SIG-M5 treated with dmso at 0.1 percent for 504 hours (cell line): ENCODE data around the gene MTHFS.
"Not testable (repeated sequence)": the region's sequence is repeated elsewhere in the genome, so short reads cannot be mapped to it uniquely, and the experiment has no call there.

Experiments used
- DNase-seq: peaks from one replicate; lab custom pipeline; 2025; ENCODE audit not compliant: unreplicated experiment; lab: John Stamatoyannopoulos, UW

MTHFS gene

GRCh38 chr15:79916502-79917132 is 19.8 kb upstream of the MTHFS start:
- no peak for DNase-seq

DNA sequence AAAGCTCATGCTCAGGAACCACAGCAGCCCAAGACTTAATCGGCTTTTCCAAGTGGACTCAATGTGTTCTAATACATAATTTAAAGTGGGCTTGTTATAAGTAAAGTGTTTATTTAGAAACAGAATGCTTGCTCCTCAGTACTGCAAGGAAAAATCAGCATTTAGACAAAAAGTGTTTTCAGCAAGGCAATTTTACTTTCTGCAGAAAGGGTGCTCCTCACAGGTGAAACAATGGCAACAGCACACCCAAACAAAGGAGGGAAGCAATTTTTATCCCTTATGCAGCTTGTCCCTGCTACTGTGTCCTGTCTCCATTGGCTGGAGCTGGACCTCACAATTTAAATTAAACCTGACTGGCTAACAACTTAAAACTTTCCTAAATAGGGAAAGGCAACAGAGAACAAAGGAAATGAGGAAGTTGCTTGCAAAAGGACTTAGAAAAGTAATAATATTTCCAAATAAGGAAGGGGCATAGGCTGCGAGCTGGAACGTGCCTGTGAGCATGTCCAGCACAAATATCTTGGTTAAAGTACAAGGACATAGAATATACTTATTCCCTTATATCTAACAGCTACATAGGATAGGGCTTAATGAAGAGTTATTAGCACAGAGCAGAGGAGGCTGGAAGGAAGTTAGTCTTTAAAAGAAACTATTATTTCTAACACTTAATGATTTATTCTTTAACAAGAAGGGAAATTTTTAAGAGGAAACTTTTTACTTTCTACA is 19.1 kb upstream of the MTHFS start:
- DNase-seq = not testable (repeated sequence)

DNA sequence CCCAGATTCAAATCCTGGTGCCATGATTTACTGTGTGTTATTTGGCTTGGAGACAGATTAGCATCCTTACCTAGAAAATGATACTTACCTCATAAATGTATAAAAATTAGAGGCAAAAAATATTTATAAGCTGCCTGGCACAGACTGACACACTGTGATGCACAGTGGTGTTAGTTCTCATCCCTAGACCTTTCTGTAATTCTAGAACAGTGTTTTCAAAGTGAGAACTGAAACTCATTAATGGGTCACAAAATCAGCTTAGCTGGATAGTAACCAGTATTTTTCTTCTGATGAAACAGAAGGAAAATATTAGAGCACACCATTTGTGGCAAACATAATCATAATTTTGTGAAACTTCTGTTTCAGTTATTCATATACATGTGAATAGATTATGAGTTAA is 17.9 kb upstream of the MTHFS start:
- no peak for DNase-seq

DNA sequence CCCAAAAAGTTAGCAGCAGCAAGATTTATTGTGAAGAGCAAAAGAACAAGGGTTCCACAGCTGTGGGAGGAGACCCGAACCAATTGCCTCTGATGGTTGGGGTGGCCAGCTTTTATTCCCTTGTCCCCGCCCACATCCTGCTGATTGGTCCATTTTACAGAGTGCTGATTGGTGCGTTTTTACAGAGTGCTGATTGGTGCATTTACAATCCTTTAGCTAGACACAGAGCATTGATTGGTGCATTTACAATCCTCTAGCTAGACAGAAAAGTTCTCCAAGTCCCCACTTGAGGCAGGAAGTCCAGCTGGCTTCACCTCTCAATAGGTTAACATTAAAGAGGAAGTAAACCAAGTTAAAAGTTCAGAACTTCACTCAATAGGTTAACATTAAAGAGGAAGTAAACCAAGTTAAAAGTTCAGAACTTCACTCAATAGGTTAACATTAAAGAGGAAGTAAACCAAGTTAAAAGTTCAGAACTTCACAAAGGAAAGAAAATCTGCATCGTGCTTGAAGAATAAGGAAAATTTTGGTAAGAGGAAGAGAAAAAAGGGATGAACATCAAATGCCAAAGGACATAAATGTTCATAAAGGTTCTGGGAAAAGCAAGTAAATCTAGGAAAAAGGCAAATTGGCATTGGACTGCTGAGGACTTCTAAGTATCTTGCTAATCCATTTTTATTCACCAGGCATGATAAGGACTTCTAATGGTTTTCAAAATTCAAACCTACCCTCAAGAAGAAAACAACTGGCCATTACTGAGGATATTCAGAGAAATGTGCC is 12.9 kb upstream of the MTHFS start:
- DNase-seq = peak; percentile 59

- DNase-seq = no peak
These were observed 7.5 kb upstream of the MTHFS start for GRCh38 chr15:79904271-79904670.

GRCh38 chr15:79903626-79904025 is 6.8 kb upstream of the MTHFS start:
- DNase-seq = no peak

GRCh38 chr15:79903144-79903543 is 6.3 kb upstream of the MTHFS start:
- no peak for DNase-seq

GRCh38 chr15:79901958-79902357 is 5.1 kb upstream of the MTHFS start:
- DNase-seq = no peak

DNA sequence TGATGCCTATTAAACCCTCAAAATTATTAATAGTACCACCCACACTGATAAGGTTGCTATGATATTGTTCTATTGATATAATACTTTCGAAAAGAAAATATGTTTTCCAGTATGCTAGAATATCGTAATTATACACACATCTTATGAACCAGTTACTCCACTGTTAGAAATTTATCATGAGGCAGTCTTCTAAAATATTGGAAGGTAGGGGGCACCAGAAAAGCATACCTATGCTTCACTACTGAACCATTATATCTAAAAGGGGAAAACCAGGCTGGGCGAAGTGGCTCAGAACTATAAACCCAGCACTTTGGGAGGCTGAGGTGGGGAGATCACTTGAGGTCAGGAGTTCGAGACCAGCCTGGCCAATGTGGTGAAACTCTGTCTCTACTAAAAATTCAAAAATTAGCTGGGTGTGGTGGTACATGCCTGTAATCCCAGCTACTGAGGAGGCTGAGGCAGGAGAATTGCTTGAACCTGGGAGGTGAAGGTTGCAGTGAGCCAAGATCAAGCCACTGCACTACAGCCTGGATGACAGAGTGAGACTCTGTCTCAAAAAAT is 4.1 kb upstream of the MTHFS start:
- not testable (repeated sequence) for DNase-seq

DNA sequence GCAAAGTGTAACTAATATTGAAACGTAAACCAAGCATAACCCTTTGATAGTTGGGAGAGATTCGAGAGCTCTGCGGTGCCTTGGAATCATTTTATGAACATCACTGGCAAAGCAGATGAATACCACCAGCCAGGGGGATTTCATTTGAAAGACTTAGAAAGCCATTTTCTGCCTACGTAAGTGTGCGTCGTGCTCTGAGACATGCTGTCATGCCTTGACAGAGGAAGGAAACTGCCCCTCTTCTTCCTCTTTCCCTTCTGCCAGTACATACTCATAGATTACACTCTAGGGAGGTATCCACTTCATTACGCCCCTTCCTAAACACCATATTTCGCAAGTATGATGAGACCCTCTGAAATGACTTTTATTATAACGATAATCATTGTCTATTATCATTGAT is 3.3 kb upstream of the MTHFS start:
- peak; percentile 3 for DNase-seq

- DNase-seq = peak; percentile 65
These were observed 2.0 kb upstream of the MTHFS start for GRCh38 chr15:79898786-79899185.

GRCh38 chr15:79898369-79898768 is 1.6 kb upstream of the MTHFS start:
- no peak for DNase-seq

DNA sequence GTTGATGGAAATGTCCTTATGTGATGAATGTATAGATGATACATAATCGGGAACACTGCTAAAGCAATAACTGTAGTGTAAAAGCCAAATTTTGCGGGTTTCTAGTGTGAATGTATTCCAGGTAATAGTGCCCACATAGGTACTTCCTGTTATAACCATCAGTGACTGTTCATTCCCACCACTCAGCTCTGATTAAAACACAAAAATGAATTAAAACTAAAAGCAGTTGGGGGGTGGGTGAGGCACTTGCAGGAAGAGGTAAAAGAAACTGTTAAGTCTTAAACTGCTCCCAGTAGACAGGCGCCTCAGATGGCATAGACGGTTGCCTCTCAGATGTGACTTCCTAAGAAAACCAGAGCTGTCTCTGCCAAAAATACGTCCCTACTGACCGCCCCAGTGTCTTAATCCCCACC is 893 bp upstream of the MTHFS start:
- DNase-seq = no peak

DNA sequence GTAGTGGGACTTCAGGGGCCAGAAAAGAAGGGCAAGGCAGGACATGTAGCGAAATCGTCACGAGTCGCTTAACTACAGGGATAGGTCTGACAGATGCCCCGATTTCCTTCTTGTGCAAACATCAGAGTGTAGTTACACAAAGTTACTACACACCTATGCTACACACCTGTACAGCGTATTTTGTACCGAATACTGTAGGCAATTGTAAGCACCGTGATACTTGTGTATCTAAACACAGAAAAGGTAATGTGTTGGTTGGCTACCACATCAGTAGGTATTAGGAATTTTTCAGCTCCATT is 515 bp upstream of the MTHFS start:
- no peak for DNase-seq

DNA sequence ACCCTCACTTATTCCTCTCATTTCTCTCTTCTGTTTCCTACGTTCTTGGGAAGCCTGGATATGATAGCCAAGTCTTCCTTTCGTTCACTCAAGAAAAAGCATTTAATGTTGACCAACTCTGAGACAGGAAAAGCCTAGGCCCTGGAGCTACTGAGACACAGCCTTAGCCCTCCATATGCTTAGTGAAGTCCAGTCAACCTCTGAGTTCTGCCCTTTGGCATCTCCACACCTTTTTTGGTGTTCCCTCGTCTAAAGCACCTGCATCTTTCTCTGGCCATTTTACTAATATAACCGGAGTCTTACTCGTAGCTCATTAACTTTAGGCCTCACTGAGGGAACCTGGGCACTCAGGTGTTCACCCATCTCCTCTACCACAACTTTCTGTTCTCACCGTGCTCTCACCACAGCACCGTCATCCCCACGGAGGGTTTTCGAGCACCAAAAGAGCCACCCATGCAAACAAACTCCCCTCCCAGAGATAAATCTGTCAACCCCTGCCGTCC is 632 bp downstream of the MTHFS start:
- DNase-seq = no peak

- DNase-seq = no peak
These were observed 9.5 kb downstream of the MTHFS start for GRCh38 chr15:79887054-79887930.

DNA sequence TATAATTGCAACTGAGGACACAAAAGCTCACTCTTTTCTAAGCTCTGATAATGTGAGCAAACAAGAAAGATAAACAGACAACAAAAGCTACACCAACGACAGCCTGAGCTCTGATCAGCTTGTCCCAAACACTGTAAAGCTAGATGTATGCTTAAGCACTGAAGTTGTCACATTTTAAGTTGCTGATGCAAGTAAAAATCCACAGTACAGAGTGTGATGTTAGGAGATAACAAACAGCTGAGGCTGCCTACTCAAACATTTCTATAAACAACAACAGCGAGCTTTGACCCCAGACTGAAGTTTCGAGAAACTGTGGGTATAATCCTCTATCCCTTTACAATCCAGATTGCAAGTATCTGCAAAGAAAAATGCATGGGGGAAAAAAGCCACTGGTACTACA is 10.7 kb downstream of the MTHFS start:
- DNase-seq = no peak

DNA sequence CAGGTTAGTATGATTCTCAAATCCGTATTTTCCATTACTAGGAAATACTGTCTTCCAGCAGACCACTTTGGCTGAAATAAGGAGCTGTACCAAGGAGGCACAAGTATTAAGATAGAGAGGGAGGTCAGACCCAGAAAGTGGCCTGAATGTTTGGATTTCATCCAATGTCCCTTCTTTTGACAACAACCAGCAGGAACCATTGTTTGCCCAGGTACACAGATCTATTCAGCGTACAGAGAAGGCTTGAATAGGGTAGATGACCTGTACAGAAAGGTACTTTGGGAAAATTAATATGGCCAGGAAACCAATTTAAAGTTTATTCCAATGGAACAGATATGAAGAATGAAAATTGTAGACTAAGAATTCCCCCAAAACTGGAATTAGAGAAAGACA is 12.6 kb downstream of the MTHFS start:
- no peak for DNase-seq

- no peak for DNase-seq
These were observed 13.1 kb downstream of the MTHFS start for GRCh38 chr15:79883579-79884203.

DNA sequence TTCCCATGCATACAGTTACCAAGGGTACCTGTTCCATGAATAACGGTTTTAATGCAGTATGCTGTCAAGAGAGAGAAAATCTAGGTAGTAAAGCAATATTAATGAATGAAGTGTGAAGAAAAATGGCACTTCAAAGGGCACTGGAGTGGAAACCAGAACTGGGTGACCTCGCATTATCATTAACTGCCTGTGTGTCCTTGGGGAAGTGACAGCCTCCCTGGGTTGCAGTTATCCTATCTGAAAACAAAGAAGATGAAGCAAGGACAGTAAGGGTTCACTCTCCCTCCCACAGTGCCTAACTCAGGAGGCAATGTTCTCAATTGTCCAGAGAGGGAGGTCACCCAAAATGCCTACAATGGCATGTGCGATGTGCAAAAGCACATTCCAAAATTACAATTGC is 15.1 kb downstream of the MTHFS start:
- DNase-seq = no peak
